ENCODE results near the gene BMPER.

DNA sequence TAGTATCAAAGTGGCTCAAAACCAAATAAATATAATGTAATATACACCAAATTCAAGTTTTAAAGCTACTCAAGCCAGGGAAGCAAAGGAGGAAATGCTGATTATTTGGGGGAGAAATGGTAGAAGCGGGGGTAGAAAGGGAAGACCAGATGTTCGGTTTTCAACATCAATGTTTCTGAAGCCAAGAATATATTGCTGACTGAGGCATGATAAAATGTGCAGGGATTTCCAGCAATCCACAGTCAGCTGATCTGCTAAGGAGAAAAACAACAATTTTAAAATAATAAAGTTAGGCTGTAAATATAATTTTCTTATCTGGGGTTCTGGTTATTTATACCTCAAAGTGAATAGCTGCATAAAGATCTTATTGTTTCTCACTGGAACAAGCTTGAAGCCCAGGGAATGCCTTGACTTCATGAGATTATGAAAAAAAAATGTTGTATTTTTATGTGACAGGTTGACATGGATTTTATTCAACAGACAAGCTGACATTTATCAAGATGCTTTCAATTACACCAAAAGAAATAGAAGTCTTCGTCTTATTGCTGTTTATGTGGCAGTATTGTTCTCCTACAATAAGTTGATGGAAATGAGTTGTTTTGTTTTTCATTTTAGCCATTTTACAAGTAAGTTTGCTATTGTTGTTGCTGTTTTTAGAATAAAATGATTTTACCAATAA is 28.6 kb upstream of the BMPER start:
- TF ChIP-seq, protein P1, sequence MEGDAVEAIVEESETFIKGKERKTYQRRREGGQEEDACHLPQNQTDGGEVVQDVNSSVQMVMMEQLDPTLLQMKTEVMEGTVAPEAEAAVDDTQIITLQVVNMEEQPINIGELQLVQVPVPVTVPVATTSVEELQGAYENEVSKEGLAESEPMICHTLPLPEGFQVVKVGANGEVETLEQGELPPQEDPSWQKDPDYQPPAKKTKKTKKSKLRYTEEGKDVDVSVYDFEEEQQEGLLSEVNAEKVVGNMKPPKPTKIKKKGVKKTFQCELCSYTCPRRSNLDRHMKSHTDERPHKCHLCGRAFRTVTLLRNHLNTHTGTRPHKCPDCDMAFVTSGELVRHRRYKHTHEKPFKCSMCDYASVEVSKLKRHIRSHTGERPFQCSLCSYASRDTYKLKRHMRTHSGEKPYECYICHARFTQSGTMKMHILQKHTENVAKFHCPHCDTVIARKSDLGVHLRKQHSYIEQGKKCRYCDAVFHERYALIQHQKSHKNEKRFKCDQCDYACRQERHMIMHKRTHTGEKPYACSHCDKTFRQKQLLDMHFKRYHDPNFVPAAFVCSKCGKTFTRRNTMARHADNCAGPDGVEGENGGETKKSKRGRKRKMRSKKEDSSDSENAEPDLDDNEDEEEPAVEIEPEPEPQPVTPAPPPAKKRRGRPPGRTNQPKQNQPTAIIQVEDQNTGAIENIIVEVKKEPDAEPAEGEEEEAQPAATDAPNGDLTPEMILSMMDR (IDR thresholded peaks at IDR 0.05; ENCODE audit: poor library complexity), result no peak
- TF ChIP-seq EZH2 (IDR thresholded peaks at IDR 0.05; ENCODE audit: borderline replicate concordance), result no peak
- no peak for TF ChIP-seq EZH2phosphoT487 (IDR thresholded peaks at IDR 0.05; ENCODE audit: low read depth, severe bottlenecking, unreplicated experiment)
